Measurements from ENCODE around the gene IL17D.
"Not testable (repeated sequence)": the region's sequence is repeated elsewhere in the genome, so short reads cannot be mapped to it uniquely, and the experiment has no call there.

The IL17D gene

GRCh38 chr13:20721058-20721453 is 17.6 kb downstream of the IL17D start:
- no peak for DNase-seq

GRCh38 chr13:20721454-20722357 is 18.2 kb downstream of the IL17D start:
- no peak for DNase-seq

GRCh38 chr13:20727856-20728255 is 24.4 kb downstream of the IL17D start:
- no peak for DNase-seq

- no peak for DNase-seq
Measured at GRCh38 chr13:20728579-20729311, 25.2 kb downstream of the IL17D start.

GRCh38 chr13:20729633-20730585 is 26.4 kb downstream of the IL17D start:
- DNase-seq = no peak

- DNase-seq = no peak
Measured at GRCh38 chr13:20738616-20739015, 35.1 kb downstream of the IL17D start.

- DNase-seq = no peak
Measured at GRCh38 chr13:20740021-20740420, 36.5 kb downstream of the IL17D start.

GRCh38 chr13:20743830-20744404 is 40.4 kb downstream of the IL17D start:
- DNase-seq = not testable (repeated sequence)

GRCh38 chr13:20749377-20749776 is 45.9 kb downstream of the IL17D start:
- DNase-seq = no peak

GRCh38 chr13:20754009-20754408 is 50.5 kb downstream of the IL17D start:
- no peak for DNase-seq

- DNase-seq = no peak
Measured at GRCh38 chr13:20760872-20761271, 57.4 kb downstream of the IL17D start.

GRCh38 chr13:20767309-20767943 is 63.9 kb downstream of the IL17D start:
- DNase-seq = no peak

GRCh38 chr13:20769091-20769490 is 65.6 kb downstream of the IL17D start:
- DNase-seq = no peak

GRCh38 chr13:20769834-20770233 is 66.3 kb downstream of the IL17D start:
- DNase-seq = no peak
